Skeletal muscle cell (primary cell): ENCODE measurements around the gene CYP39A1.

Source experiments
- DNase-seq: peaks from one replicate; pipeline ENCODE4 v3.0.0-alpha.2; 2010; ENCODE audit warnings: low read depth
- H3K4me3 ChIP-seq: 2 replicates; pipeline ENCODE4 v1.5.1; 2011; ENCODE audit warnings: low read depth, mild to moderate bottlenecking, control low read depth, low read length, moderate library complexity

Gene CYP39A1

DNA sequence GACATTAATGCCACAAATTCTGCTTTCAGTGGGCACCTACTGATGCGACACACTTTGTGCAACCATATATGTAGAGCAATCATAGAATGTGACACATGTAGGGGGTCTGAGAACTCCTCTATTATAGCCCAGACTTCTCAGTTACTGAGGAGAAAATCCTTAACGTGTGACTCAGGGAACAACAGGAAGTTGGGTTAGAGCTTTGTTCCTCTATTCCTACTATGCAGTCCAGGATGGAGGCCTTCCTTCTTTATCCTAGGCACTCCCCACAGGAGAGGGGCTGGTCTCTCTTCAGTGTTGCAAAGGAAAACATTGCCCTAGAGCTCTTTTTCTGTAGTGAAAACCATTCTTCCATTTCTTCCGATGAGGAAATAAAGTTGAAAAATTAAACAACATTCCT lies 121.7 kb downstream of the CYP39A1 start:
- no peak overlapping the region for H3K4me3 ChIP-seq
- no peak for DNase-seq

DNA sequence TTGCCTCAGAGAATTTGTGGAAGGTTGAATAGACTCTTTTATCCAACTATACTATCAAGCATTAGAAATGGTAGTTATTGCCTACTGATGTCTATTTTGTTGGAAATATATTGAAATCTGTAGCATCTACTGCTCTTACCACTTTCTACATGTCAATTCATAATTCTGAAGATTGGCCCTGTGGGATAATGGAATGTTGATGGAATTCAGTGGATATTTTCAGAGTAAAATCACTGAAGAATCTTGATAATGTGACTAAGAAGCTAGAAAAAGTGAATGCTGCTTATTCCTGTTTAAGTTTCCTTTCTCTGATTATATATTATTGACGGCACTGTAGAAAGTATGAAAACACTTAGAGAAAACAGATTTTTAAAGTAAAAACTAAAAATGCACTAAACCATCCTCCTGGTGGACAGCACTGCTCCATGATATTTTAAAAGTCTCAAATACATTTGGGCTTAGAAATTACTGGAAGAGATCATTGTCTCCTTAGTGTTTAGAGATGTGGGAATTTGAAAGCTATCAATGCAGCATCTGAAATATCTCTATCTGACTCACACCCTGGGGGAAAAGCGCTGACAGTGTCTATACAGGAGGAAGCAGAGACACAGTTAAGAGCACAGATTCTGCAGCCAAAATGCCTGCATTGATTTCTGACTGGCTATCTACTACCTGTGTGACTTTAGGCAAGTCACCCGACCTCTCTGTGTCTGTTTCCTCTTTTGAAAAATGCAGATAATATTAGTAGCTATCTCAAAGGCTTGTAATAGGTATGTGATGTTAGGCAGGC lies 123.5 kb downstream of the CYP39A1 start:
- no peak for DNase-seq
- no peak overlapping the region for H3K4me3 ChIP-seq

- H3K4me3 ChIP-seq = no peak overlapping the region
These were observed 126.0 kb downstream of the CYP39A1 start for GRCh38 chr6:46526607-46527006.

GRCh38 chr6:46525583-46525982 lies 127.0 kb downstream of the CYP39A1 start:
- no peak overlapping the region for H3K4me3 ChIP-seq
- DNase-seq = no peak

More at GRCh38 chr6:46526607-46527006, 126.0 kb downstream of the CYP39A1 start:
- DNase-seq = no peak

DNA sequence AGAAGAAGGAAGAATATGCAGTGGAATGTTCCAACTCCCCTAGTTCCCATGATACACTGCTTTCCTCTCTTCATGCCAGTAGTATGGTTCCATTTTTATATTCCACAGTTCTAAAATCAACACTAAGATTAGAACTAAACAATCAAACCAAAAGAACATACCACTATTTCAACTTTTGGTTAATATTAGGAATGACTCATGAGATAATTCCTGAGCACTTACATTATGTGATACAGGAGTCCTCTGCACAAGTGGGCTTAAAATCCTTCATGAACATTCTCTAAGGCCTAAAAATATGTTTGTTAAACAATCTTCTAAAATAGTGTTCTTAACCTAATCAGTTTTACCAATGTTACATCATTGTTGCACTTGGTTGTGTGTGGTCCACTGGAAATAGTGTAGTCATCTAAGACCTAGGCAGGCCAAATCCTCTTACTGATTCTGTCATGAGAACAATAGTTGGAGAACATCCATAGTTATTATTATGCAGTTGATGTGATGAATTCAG lies 131.1 kb downstream of the CYP39A1 start:
- no peak for DNase-seq
- H3K4me3 ChIP-seq = no peak overlapping the region

GRCh38 chr6:46517202-46517601 lies 135.4 kb downstream of the CYP39A1 start:
- DNase-seq = no peak
- no peak overlapping the region for H3K4me3 ChIP-seq

DNA sequence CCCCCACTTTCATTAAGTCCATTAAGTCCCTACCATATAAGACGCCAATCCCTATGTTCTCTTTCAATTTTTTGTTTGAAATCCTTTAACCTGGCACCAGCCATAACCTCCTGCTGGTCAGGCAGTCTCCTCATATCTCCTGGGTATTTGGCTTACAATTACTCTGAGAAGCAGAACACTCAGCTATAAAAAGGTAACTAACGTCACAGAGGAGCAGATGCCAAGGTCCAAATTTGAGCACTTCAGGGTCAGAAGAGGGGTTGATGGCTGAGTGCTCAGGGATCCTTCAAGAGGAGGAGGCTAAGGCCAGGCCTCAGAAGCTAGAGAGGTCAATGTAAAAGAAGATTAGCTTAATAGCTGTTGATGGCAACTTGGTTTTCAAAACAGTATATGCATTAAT lies 139.1 kb downstream of the CYP39A1 start:
- no peak overlapping the region for H3K4me3 ChIP-seq
- no peak for DNase-seq

DNA sequence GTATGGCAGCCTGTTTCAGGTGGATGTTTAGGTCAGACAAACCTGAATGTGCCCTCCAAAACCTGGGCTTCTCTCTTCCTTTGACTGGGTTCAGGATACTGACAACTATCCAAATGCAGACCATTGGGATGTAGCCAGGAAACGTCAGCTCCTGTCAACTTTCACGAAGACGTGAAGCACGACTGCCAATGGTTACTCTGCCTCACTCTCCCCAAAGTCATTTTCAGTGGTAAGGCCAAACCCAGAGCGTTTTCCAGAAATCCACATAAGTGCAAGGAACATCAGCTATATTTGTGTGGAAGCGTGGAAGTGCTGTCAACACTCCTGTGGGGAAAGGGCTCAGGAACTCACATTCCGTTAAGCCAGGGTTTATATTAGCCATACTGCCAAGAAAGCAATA lies 141.3 kb downstream of the CYP39A1 start:
- H3K4me3 ChIP-seq = no peak overlapping the region
- DNase-seq = no peak

DNA sequence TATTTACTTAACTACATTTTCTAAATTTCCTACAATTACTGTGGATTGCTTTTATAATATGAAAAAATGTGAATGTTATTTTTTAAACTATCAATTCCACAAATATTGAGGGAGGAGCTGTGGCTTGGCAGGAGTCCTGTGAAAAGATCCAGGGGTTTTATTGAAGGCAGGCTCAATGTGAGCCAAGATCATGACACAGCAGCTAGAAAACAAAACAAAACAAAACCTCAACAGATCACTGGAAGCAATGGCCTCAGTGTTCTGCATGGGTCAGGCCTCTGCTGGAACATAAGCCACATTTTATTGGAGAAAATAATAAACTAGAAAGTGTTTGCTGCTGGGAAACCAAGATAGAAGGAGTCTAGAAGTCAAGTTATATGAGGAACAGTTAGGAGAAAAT lies 142.0 kb downstream of the CYP39A1 start:
- peak; percentile 44 for DNase-seq

GRCh38 chr6:46509981-46510510 lies 142.6 kb downstream of the CYP39A1 start:
- no peak for DNase-seq
- H3K4me3 ChIP-seq = no peak overlapping the region

More for the DNA sequence above, 142.0 kb downstream of the CYP39A1 start:
- H3K4me3 ChIP-seq = no peak overlapping the region

- no peak overlapping the region for H3K4me3 ChIP-seq
- no peak for DNase-seq
These were observed 143.6 kb downstream of the CYP39A1 start for GRCh38 chr6:46509063-46509462.

DNA sequence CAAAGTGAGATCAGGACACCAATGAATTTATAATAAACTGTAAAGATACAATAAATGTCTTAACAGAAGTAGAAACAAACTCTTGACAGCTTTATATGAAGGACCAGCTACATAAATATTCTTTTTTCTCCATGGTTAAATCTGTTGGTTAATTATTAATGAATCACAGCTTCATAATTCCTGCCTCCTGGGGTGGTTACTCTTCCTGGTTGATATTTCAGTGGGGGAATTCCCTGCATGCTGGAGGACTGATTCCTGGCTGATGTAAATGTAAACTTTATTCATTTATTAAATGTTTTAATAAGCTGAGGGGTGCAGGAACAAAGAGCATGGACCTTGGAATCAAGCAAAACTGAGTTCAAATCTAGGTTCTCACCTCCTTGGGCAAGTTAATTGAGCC lies 145.2 kb downstream of the CYP39A1 start:
- DNase-seq = no peak
- H3K4me3 ChIP-seq = no peak overlapping the region

DNA sequence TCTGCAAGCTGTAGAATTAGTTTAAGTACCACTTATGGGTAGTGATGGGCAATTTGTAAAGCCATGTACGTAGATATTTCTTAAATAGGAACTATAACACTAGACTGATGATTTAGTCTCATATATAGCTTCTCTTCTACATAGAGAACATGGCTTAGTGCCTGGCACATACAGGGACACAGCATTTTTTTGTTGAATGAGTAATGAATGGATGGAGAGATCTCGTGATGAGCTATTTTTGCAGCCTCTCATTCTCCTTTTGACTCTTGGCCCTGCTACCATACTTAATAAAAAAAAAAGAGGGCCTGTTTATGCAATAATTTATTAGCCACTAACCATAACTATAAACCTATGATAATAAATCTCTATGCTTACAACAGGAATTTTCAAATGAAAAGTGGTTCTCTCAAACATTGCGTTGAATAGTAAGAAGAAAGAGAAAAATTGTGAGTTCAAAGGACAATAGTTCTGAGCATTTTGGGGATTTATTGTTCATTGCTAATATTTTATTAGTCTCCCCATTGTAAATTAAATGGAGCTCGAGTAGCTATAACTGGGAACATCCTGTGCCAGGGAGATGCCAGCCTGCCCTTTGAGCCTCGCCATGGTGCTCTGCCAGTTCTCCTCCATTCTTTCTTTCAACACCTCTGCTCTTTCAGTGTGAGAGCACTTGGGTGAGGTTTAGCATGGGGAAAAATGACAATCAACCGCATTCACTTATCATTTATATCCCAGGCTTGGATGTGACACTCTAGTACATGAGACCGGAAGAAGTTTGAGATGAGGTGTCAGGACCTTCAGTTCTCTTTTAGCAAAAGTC lies 146.7 kb downstream of the CYP39A1 start:
- no peak for DNase-seq
- no peak overlapping the region for H3K4me3 ChIP-seq

DNA sequence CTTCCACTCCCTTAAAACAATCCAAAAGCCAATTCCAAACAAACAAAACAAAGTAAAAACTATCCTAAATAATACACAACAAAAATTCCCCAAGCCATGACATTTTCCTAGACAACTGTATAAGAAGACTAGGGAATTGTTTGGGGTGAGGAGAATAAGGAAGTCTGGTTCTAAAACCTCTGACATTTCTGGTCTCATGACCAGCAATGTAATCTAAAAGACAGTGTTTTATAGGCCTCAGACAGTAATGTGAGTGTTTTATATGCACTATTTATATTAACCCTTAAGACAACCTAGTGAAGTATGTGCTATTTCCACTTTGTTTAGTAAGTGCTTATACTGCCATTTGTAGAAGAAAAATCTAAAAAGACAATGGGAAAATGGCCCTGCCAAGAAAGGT lies 148.4 kb downstream of the CYP39A1 start:
- H3K4me3 ChIP-seq = no peak overlapping the region

GRCh38 chr6:46502486-46503119 lies 150.0 kb downstream of the CYP39A1 start:
- no peak for DNase-seq

More for the DNA sequence above, 148.4 kb downstream of the CYP39A1 start:
- DNase-seq = no peak

DNA sequence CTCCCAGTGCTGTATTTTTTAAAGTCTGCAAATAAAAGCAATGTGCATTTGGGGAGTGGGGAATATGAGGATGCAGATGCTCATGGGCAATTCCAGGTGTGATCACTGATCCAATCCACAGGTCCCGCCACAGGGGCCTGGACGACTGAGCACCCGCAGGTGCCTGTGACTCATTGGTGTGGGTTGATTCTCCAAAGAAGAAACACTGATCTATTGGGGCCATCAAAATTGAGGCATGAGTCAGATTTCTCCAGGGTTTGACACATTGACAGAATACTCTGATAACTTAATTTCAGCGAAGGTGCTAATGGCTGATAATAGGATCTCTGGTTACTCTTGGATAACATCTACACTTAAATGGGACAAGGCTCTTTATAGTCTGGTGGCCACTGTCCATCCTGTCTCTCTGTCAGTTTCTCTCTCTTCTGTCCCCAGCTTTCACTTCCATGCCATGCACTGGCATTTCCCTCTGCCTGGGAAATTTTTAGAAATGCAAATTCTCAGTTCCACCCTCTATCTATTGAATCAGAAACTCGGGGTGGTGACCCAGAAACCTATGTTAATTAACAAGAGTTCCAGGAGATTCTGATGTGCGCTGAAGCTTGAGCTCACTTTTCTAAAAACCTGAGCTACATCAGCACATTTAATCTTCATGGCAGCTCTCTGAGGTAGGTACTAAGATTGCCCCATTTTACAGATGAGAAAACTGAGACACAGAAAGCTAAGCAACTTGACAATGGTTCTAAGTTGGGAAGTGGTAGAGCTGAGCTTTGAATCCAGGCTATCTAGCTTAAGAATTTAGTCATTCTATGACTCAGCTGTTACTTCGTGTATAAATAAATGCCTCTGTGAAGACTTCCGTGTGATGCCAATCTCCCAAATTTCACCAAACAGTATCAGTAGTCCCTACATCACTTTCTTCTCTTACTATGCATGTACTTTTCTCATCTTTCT lies 151.2 kb downstream of the CYP39A1 start:
- no peak for DNase-seq
- no peak overlapping the region for H3K4me3 ChIP-seq

More at GRCh38 chr6:46502486-46503119, 150.0 kb downstream of the CYP39A1 start:
- H3K4me3 ChIP-seq = no peak overlapping the region

- no peak for DNase-seq
- no peak overlapping the region for H3K4me3 ChIP-seq
These were observed 152.2 kb downstream of the CYP39A1 start for GRCh38 chr6:46500382-46500781.
